Bronchial epithelial cell (primary cell): Measurements from ENCODE around the gene TCERG1L. TPM values are rescaled to one million over a fixed set of nuclear protein-coding genes. Genes with fewer than 3 reads are reported as not detected.

Experiments
- DNase-seq: peaks from one replicate; pipeline ENCODE4 v3.0.0-alpha.2; 2010; ENCODE audit warnings: low read depth
- FAIRE-seq: peaks from 2 replicates; lab custom pipeline; 2011; peaks lifted over from hg19 to GRCh38; lab: Jason Lieb, UNC
- H3K27me3 ChIP-seq: 2 replicates; pipeline ENCODE4 v1.5.1; 2011; ENCODE audit warnings: low read length; ENCODE audit not compliant: control insufficient read depth, insufficient read depth
- H3K36me3 ChIP-seq: 2 replicates; pipeline ENCODE4 v1.5.1; 2011; ENCODE audit warnings: low read length; ENCODE audit not compliant: control insufficient read depth, insufficient read depth
- H3K4me3 ChIP-seq: 2 replicates; pipeline ENCODE4 v1.5.1; 2011; ENCODE audit warnings: mild to moderate bottlenecking, low read depth, low read length, control low read depth
- CTCF ChIP-seq: IDR thresholded peaks from 2 replicates; pipeline ENCODE4 v1.5.1; 2011; ENCODE audit warnings: mild to moderate bottlenecking, moderate library complexity, low read length, control low read depth, inconsistent platforms; ENCODE audit not compliant: insufficient read depth, severe bottlenecking
- total RNA-seq: library from RNA; depleted of rRNA; stranded (reverse); fragments of >200 nt; gene quantifications from 2 replicates; pipeline ENCODE4 v1.2.1, GENCODE V29; 2014

The TCERG1L gene
- total RNA-seq, 1 donor from 2014 or later: not detected

DNA sequence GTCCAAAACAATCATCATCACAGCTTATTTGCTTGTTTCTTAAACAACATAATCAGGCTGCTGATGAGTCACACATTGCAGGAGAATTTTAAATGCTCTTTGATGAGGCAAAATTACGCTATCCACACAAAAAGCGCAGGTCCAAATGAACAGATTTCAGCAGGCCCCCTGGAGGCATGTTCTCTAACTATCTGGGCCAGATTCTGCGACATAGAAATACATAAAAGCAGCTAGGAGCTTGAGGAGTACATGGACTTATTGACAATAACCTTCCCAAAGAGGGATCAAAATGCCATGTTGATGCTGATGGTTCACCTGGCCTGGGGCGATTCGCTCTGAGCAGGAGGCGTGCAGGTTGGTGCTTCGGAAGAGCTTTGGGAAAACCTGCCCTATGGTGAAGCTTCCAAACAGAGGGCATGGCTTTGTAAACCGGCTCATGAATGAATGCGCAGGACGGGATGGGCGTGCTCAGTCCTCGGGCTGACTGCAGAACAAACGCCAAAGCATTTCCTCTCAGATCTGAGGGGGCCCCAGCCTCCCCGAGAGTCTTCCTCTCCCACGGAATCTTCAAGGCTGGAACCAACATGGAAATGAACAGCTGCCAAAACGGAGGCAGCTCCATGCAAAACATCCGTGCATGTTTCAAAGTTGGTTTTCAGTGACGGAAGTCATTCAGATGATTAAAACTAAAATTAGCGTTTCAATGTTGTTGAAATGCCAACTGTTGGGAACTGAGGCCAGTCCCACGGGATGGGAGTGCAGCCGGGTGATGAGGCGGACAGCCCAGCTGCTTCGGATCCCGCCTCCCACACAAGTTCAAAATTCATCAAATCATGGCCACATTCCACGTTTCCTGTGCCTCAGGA is 179.6 kb downstream of the TCERG1L start:
- no peaks in the 10 kb centered on the region for H3K27me3 ChIP-seq
- H3K36me3 ChIP-seq: no peaks in the 10 kb centered on the region
- no peak for TF ChIP-seq CTCF
- no peak overlapping the region for H3K4me3 ChIP-seq
- DNase-seq: no peak
- no peak for FAIRE-seq

DNA sequence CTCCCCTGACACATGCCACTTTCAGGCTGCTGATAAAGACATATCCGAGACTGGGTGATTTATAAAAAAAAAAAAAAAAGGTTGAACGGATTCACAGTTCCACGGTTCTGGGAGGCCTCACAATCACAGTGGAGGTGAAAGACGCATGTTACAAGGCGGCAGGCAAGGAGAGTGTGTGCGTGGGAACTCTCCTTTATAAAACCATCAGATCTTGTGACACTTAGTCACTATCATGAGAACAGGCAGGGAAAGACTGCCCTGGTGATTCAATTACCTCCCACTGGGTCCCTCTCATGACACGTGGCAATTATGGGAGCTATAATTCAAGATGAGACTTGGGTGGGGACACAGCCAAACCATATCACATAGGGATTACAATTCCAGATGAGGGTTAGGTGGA is 181.5 kb downstream of the TCERG1L start:
- DNase-seq: no peak

GRCh38 chr10:131129544-131129943 is 182.0 kb downstream of the TCERG1L start:
- TF ChIP-seq CTCF: no peak
- no peaks in the 10 kb centered on the region for H3K27me3 ChIP-seq
- DNase-seq (peak; percentile 2), FAIRE-seq (no peak)
- no peak overlapping the region for H3K4me3 ChIP-seq
- H3K36me3 ChIP-seq: no peaks in the 10 kb centered on the region

More for the DNA sequence above, 181.5 kb downstream of the TCERG1L start:
- no peak for TF ChIP-seq CTCF
- FAIRE-seq: no peak
- Histone ChIP-seq H3K27me3 (no peaks in the 10 kb centered on the region), H3K36me3 (no peaks in the 10 kb centered on the region), H3K4me3 (no peak overlapping the region)

GRCh38 chr10:131128731-131129130 is 182.8 kb downstream of the TCERG1L start:
- Histone ChIP-seq H3K27me3 (no peaks in the 10 kb centered on the region), H3K36me3 (no peaks in the 10 kb centered on the region), H3K4me3 (no peak overlapping the region)
- DNase-seq (no peak), FAIRE-seq (no peak)
- TF ChIP-seq CTCF: no peak

GRCh38 chr10:131127610-131128009 is 183.9 kb downstream of the TCERG1L start:
- DNase-seq (no peak), FAIRE-seq (no peak)
- Histone ChIP-seq H3K27me3 (no peaks in the 10 kb centered on the region), H3K36me3 (no peaks in the 10 kb centered on the region), H3K4me3 (no peak overlapping the region)
- TF ChIP-seq CTCF: no peak
